ENCODE data around the gene ELP5.

Gene ELP5

DNA sequence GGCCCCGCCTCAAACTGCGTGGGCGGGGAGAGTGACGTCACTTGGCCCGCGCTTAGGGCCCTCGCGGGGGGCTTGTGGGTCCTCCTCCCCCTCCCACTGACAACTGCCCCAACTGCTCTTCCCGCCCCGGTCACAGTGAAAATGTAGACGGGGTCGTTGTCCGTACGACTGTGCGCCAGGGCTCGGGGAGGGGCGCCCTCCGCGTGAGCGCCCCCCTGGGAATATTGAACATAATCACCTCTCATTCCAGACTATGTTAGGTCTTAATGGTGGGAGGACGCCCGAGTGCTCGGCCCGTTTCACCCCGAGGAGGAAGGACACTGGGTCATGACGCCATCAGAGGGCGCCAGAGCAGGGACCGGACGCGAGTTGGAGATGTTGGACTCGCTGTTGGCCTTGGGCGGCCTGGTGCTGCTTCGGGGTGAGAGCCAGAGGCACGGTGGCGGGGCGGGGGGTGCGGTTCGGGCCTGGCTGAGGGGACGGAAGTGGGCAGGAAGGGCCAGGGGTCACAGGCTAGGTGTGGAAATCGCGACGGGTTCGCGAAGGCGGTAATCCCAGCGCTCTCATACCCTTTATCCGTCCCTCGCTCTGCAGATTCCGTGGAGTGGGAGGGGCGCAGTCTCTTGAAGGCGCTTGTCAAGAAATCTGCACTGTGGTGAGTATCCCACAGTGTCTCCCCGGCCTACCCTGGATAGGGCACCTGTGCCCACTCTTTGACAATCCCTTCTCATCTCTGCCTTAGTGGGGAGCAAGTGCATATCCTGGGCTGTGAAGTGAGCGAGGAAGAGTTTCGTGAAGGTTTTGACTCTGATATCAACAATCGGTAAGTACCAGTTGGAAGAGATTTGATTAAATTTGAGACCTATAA lies at the start of gene ELP5:
Gene ELP5, plus strand, starts transcription at position 40 of the 868 bp plus-strand sequence. Its CDS starts 336 bp downstream, at position 376.
- peak; percentile 81 for ATAC-seq

DNA sequence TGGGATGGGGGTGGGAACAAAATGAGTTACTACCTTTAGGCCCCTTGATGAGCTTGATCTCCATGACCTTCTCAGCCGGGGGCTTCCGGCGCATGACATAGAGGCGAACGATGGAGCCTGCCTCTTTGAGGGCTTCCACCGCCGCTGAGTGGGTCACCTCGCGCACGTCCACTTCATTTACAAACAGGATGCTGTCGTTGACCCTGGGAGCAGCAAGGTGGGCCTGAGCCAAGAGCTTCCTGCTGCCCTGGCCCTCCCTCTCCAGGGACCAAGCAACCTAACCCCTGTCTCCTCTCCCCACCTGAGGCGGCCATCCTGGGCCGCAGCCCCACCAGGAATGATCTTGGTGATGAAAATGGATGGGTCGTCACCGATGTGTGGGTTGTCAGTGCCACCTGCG lies 48.6 kb upstream of the ELP5 start:
- no peak for ATAC-seq
- TF ChIP-seq, protein P1, sequence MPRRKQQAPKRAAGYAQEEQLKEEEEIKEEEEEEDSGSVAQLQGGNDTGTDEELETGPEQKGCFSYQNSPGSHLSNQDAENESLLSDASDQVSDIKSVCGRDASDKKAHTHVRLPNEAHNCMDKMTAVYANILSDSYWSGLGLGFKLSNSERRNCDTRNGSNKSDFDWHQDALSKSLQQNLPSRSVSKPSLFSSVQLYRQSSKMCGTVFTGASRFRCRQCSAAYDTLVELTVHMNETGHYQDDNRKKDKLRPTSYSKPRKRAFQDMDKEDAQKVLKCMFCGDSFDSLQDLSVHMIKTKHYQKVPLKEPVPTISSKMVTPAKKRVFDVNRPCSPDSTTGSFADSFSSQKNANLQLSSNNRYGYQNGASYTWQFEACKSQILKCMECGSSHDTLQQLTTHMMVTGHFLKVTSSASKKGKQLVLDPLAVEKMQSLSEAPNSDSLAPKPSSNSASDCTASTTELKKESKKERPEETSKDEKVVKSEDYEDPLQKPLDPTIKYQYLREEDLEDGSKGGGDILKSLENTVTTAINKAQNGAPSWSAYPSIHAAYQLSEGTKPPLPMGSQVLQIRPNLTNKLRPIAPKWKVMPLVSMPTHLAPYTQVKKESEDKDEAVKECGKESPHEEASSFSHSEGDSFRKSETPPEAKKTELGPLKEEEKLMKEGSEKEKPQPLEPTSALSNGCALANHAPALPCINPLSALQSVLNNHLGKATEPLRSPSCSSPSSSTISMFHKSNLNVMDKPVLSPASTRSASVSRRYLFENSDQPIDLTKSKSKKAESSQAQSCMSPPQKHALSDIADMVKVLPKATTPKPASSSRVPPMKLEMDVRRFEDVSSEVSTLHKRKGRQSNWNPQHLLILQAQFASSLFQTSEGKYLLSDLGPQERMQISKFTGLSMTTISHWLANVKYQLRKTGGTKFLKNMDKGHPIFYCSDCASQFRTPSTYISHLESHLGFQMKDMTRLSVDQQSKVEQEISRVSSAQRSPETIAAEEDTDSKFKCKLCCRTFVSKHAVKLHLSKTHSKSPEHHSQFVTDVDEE (CRISPR knock-in tag; IDR thresholded peaks at IDR 0.05): no peak
- TF ChIP-seq ZFP3 (CRISPR knock-in tag; IDR thresholded peaks at IDR 0.05): no peak
- TF ChIP-seq ISL1 (CRISPR knock-in tag; IDR thresholded peaks at IDR 0.05): no peak
- TF ChIP-seq OSR1 (CRISPR knock-in tag; IDR thresholded peaks at IDR 0.05): no peak
- TF ChIP-seq ZFP30 (CRISPR knock-in tag; IDR thresholded peaks at IDR 0.05): no peak
- no peak for TF ChIP-seq TOX (CRISPR knock-in tag; IDR thresholded peaks at IDR 0.05; ENCODE audit: borderline replicate concordance)
- no peak for TF ChIP-seq CSDC2 (CRISPR knock-in tag; IDR thresholded peaks at IDR 0.05)
- no peak for TF ChIP-seq RARB (CRISPR knock-in tag; IDR thresholded peaks at IDR 0.05)
- TF ChIP-seq ZC3H10 (CRISPR knock-in tag; IDR thresholded peaks at IDR 0.05): no peak
- TF ChIP-seq ZNF8 (CRISPR knock-in tag; IDR thresholded peaks at IDR 0.05): no peak
- no peak for TF ChIP-seq POU6F1 (CRISPR knock-in tag; IDR thresholded peaks at IDR 0.05; ENCODE audit: borderline replicate concordance, low read depth)
- no peak for TF ChIP-seq ZNF70 (CRISPR knock-in tag; IDR thresholded peaks at IDR 0.05)
- no peak for TF ChIP-seq PPARA (CRISPR knock-in tag; IDR thresholded peaks at IDR 0.05; ENCODE audit: borderline replicate concordance)
- TF ChIP-seq ARNTL (CRISPR knock-in tag; IDR thresholded peaks at IDR 0.05; ENCODE audit: borderline replicate concordance, low read depth): no peak
- no peak for TF ChIP-seq GLIS3 (CRISPR knock-in tag; IDR thresholded peaks at IDR 0.05)
- TF ChIP-seq ESRRG (CRISPR knock-in tag; IDR thresholded peaks at IDR 0.05): no peak
- TF ChIP-seq PATZ1 (CRISPR knock-in tag; IDR thresholded peaks at IDR 0.05; ENCODE audit: borderline replicate concordance): no peak

More for the DNA sequence above, at the start of gene ELP5:
- TF ChIP-seq TOX (CRISPR knock-in tag; IDR thresholded peaks at IDR 0.05; ENCODE audit: borderline replicate concordance): no peak
- peak; percentile 36; the same call in 1 of the 2 replicates for TF ChIP-seq ZFP3 (CRISPR knock-in tag; IDR thresholded peaks at IDR 0.05)
- TF ChIP-seq, protein P1 (CRISPR knock-in tag; IDR thresholded peaks at IDR 0.05): peak; percentile 65; the same call in 1 of the 2 replicates
- TF ChIP-seq PATZ1 (CRISPR knock-in tag; IDR thresholded peaks at IDR 0.05; ENCODE audit: borderline replicate concordance): no peak

All from SK-N-SH treated with all-trans-retinoic acid at 6 μM for 48 hours (cell line).